ENCODE data around the gene CEP250. TPM values are rescaled to one million over a fixed set of nuclear protein-coding genes. Genes with fewer than 3 reads are reported as not detected.

CEP250 gene
- polyA plus RNA-seq, 1 donor from 2014 or later, result 22.0 TPM

DNA sequence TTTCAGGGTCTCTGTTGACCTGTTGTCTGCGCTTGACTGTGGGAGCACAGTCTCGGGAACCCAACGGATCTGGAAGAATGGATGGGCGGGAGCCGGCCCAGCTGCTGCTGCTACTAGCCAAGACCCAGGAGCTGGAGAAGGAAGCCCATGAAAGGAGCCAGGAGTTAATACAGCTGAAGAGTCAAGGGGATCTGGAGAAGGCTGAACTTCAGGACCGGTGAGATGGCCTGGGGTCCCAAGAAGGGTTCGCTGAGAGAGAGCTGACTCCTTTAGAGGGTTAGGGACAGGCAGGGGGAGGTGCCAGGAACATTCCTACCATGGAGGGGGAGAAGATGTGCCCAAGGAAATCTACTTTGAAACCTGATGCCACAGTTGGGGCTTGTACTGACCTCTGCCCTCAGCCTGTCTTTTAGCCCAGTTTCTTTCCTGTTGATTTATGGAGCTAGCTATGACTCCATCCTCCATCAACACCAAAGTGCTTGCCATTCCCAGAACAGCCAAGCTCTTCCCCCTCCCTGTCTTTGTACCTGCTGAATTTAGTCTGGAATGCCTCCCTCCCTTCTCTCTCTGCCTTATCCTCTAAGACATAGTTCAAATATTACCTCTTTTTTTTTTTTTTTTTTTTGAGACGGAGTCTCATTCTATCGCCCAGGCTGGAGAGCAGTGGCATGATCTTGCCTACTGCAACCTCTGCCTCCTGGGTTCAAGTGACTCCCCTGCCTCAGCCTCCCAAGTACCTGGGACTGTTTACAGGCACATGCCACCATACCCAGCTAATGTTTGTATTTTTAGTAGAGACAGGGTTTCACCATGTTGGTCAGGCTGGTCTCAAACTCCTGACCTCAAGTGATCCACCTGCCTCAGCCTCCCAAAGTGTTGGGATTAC, 12.2 kb downstream of the CEP250 start:
- Histone ChIP-seq H3F3A (ENCODE audit: insufficient read depth, low read length, poor library complexity, severe bottlenecking) (no peaks in the 10 kb centered on the region), H3K4me3 (ENCODE audit: low read length) (no peak overlapping the region), H3K36me3 (ENCODE audit: insufficient read depth, low read length) (no peaks in the 10 kb centered on the region), H2AFZ (ENCODE audit: low read depth, low read length) (no peak overlapping the region), H3K9ac (ENCODE audit: low read length) (no peak overlapping the region), H3K4me2 (ENCODE audit: low read length) (no peak overlapping the region), H3K9me2 (ENCODE audit: insufficient read depth, low read length) (no peaks in the 10 kb centered on the region), H3K79me2 (replicated peaks; ENCODE audit: insufficient read depth, low read length) (no peaks in the 10 kb centered on the region), H3K9me3 (ENCODE audit: low read length) (no peaks in the 10 kb centered on the region), H3K27me3 (ENCODE audit: insufficient read depth, low read depth, low read length) (no peaks in the 10 kb centered on the region), H3K27ac (ENCODE audit: low read length) (no peak overlapping the region), H4K20me1 (ENCODE audit: insufficient read depth) (no peaks in the 10 kb centered on the region)
- no peak for TF ChIP-seq EZH2 (IDR thresholded peaks at IDR 0.05; ENCODE audit: borderline replicate concordance, insufficient read depth, low read length, poor library complexity, severe bottlenecking)
- TF ChIP-seq, protein P1, sequence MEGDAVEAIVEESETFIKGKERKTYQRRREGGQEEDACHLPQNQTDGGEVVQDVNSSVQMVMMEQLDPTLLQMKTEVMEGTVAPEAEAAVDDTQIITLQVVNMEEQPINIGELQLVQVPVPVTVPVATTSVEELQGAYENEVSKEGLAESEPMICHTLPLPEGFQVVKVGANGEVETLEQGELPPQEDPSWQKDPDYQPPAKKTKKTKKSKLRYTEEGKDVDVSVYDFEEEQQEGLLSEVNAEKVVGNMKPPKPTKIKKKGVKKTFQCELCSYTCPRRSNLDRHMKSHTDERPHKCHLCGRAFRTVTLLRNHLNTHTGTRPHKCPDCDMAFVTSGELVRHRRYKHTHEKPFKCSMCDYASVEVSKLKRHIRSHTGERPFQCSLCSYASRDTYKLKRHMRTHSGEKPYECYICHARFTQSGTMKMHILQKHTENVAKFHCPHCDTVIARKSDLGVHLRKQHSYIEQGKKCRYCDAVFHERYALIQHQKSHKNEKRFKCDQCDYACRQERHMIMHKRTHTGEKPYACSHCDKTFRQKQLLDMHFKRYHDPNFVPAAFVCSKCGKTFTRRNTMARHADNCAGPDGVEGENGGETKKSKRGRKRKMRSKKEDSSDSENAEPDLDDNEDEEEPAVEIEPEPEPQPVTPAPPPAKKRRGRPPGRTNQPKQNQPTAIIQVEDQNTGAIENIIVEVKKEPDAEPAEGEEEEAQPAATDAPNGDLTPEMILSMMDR (IDR thresholded peaks at IDR 0.05; ENCODE audit: poor library complexity, severe bottlenecking), result no peak
- TF ChIP-seq POLR2AphosphoS5 (IDR thresholded peaks at IDR 0.05), result no peak
- TF ChIP-seq RAD21 (conservative IDR thresholded peaks at IDR 0.05), result no peak
- TF ChIP-seq EP300 (conservative IDR thresholded peaks at IDR 0.05; ENCODE audit: poor library complexity, severe bottlenecking), result no peak
- TF ChIP-seq, protein P2, sequence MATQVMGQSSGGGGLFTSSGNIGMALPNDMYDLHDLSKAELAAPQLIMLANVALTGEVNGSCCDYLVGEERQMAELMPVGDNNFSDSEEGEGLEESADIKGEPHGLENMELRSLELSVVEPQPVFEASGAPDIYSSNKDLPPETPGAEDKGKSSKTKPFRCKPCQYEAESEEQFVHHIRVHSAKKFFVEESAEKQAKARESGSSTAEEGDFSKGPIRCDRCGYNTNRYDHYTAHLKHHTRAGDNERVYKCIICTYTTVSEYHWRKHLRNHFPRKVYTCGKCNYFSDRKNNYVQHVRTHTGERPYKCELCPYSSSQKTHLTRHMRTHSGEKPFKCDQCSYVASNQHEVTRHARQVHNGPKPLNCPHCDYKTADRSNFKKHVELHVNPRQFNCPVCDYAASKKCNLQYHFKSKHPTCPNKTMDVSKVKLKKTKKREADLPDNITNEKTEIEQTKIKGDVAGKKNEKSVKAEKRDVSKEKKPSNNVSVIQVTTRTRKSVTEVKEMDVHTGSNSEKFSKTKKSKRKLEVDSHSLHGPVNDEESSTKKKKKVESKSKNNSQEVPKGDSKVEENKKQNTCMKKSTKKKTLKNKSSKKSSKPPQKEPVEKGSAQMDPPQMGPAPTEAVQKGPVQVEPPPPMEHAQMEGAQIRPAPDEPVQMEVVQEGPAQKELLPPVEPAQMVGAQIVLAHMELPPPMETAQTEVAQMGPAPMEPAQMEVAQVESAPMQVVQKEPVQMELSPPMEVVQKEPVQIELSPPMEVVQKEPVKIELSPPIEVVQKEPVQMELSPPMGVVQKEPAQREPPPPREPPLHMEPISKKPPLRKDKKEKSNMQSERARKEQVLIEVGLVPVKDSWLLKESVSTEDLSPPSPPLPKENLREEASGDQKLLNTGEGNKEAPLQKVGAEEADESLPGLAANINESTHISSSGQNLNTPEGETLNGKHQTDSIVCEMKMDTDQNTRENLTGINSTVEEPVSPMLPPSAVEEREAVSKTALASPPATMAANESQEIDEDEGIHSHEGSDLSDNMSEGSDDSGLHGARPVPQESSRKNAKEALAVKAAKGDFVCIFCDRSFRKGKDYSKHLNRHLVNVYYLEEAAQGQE (IDR thresholded peaks at IDR 0.05; ENCODE audit: borderline replicate concordance), result no peak
- TF ChIP-seq SMC3 (conservative IDR thresholded peaks at IDR 0.05; ENCODE audit: poor library complexity), result no peak
- no peak for TF ChIP-seq MXI1 (conservative IDR thresholded peaks at IDR 0.05; ENCODE audit: poor library complexity, severe bottlenecking)
- no peak for TF ChIP-seq TAF1 (IDR thresholded peaks at IDR 0.05; ENCODE audit: low read depth)

DNA sequence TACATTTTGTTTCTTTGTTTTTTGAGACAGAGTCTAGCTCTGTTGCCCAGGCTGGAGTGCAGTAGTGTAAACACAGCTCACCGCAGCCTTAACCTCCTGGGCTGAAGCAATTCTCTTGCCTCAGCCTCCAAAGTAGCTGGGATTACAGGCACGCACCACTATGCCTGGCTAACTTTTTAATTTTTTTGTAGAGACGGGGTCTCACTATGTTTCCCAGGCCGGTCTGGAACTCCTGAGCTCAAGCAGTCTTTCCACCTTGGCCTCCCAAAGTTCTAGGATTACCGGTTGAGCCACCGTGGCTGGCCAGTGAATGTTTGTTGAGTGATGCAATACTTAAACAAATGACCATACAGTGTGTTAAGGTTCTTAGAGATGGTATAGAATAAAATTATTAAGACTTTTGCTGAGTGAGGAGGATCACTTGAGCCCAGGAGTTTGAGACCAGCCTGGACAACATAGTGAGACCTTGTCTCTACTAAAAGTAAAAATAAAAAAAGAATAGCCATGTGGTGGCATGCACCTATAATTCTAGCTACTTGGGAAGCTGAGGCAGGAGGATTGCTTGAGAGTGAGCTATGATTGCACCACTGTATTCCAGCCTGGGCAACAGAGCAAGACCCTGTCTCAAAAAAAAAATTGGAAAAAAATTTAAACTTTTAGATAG, 13.4 kb downstream of the CEP250 start:
- no peaks in the 10 kb centered on the region for H3K36me3 ChIP-seq (ENCODE audit: insufficient read depth, low read length)
- H3K9ac ChIP-seq (ENCODE audit: low read length), result no peak overlapping the region
- H2AFZ ChIP-seq (ENCODE audit: low read depth, low read length), result no peak overlapping the region
- H3K4me2 ChIP-seq (ENCODE audit: low read length), result no peak overlapping the region
- no peaks in the 10 kb centered on the region for H3K79me2 ChIP-seq (replicated peaks; ENCODE audit: insufficient read depth, low read length)
- no peaks in the 10 kb centered on the region for H3F3A ChIP-seq (ENCODE audit: insufficient read depth, low read length, poor library complexity, severe bottlenecking)
- no peaks in the 10 kb centered on the region for H4K20me1 ChIP-seq (ENCODE audit: insufficient read depth)
- H3K4me3 ChIP-seq (ENCODE audit: low read length), result no peak overlapping the region
- H3K9me2 ChIP-seq (ENCODE audit: insufficient read depth, low read length), result no peaks in the 10 kb centered on the region
- no peak overlapping the region for H3K27ac ChIP-seq (ENCODE audit: low read length)
- no peaks in the 10 kb centered on the region for H3K9me3 ChIP-seq (ENCODE audit: low read length)
- H3K27me3 ChIP-seq (ENCODE audit: insufficient read depth, low read depth, low read length), result no peaks in the 10 kb centered on the region
- TF ChIP-seq SMC3 (conservative IDR thresholded peaks at IDR 0.05; ENCODE audit: poor library complexity) (no peak), RAD21 (conservative IDR thresholded peaks at IDR 0.05) (no peak), MXI1 (conservative IDR thresholded peaks at IDR 0.05; ENCODE audit: poor library complexity, severe bottlenecking) (no peak), EP300 (conservative IDR thresholded peaks at IDR 0.05; ENCODE audit: poor library complexity, severe bottlenecking) (no peak)

All from neural cell (in vitro differentiated cells).